BJ (cell line): ENCODE data around the gene BSND. TPM values are rescaled to one million over a fixed set of nuclear protein-coding genes. Genes with fewer than 3 reads are reported as not detected.

ENCODE experiments used
- CTCF ChIA-PET: fragments of 350-600 bp; formaldehyde crosslinking; extraction: SDS; loops from one replicate; lab custom pipeline; 2021; ENCODE audit warnings: antibody characterized with exemption, inconsistent platforms; lab: Yijun Ruan, JAX
- POLR2A ChIA-PET: fragments of 300-600 bp; sonication (Branson Sonifier 250); formaldehyde crosslinking; extraction: SDS; loops from one replicate; lab custom pipeline; 2021; ENCODE audit warnings: antibody characterized with exemption; lab: Charles Lee
- DNase-seq: peaks from one replicate; pipeline ENCODE4 v3.0.0-alpha.2; 2011; ENCODE audit warnings: low read depth
- H3K27me3 ChIP-seq: 2 replicates; pipeline ENCODE4 v1.6.0; 2011; ENCODE audit warnings: low read length; ENCODE audit not compliant: control insufficient read depth, insufficient read depth
- H3K36me3 ChIP-seq: 2 replicates; pipeline ENCODE4 v1.5.1; 2011; ENCODE audit warnings: low read length; ENCODE audit not compliant: control insufficient read depth, insufficient read depth
- H3K4me3 ChIP-seq: 2 replicates; pipeline ENCODE4 v1.5.1; 2011; ENCODE audit warnings: low read depth, mild to moderate bottlenecking, control low read depth, low read length
- polyA minus RNA-seq: library from RNA; depleted of rRNA, polyadenylated mRNA; stranded (reverse); fragments of >200 nt; gene quantifications from 2 replicates; pipeline ENCODE4 v1.2.3, GENCODE V29; 2011; rRNA and poly(A)+ RNA removed
- polyA plus RNA-seq: library from polyadenylated mRNA; depleted of rRNA; stranded (reverse); fragments of >200 nt; gene quantifications from 2 replicates; pipeline ENCODE4 v1.2.3, GENCODE V29; 2011; rRNA removed
- TF ChIP-seq, protein P1 (sequence below): IDR thresholded peaks from 2 replicates; pipeline ENCODE4 v1.5.1; 2011; ENCODE audit warnings: low read depth, mild to moderate bottlenecking, control low read depth, inconsistent platforms, low read length, moderate library complexity; ENCODE audit not compliant: insufficient read depth

Gene BSND
- polyA plus RNA-seq: not detected in 2 replicates
- polyA minus RNA-seq: not detected in 2 replicates

DNA sequence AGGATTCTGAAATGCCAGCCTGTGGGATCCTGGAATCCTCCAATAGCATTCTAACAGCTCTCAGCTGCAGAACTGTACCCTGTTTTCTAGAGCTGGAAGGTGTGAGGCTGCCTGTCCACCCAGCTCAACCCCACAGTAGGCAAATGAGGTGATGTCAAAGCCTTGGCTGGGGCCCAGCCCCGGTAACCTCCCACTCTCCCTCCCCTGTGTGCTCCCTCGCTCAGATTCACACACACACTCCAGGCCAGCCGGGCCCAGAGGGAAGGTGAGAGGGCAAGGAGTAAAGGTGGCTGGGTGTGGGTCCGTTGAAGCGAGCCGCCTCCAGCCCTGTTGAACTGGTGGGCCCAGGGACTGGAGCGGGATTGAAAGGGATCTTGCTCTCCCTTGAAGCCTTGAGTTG, at the start of gene BSND:
TSS of gene BSND (plus strand) at position 257 of the 400 bp plus-strand sequence. CDS start 254 bp downstream, outside the sequence.
- H3K27me3 ChIP-seq: peaks cover 12% of the 10 kb centered on the region
- CTCF ChIA-PET: interaction anchor here (2.1 to 16.5 kb wide), 4 partner anchors 8 to 53 kb away, joined by 7 to 307 read pairs (median 18); no protein-coding TSS in a partner anchor
- TF ChIP-seq, protein P1, sequence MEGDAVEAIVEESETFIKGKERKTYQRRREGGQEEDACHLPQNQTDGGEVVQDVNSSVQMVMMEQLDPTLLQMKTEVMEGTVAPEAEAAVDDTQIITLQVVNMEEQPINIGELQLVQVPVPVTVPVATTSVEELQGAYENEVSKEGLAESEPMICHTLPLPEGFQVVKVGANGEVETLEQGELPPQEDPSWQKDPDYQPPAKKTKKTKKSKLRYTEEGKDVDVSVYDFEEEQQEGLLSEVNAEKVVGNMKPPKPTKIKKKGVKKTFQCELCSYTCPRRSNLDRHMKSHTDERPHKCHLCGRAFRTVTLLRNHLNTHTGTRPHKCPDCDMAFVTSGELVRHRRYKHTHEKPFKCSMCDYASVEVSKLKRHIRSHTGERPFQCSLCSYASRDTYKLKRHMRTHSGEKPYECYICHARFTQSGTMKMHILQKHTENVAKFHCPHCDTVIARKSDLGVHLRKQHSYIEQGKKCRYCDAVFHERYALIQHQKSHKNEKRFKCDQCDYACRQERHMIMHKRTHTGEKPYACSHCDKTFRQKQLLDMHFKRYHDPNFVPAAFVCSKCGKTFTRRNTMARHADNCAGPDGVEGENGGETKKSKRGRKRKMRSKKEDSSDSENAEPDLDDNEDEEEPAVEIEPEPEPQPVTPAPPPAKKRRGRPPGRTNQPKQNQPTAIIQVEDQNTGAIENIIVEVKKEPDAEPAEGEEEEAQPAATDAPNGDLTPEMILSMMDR: no peak

DNA sequence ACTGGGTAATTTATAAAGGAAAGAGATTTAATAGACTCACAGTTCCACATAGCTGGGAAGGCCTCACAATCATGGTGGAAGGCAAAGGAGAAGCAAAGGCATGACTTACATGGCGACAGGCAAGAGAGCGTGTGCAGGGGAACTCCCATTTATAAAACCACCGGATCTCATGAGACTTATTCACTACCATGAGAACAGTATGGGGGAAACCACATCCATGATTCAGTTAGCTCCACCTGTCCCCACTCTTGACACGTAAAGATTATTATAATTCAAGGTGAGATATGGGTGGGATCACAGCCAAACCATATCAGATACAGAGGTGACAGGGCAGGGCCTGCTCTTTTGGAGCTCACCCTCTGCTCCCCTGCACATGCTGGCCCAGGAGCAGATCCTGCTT, 49.7 kb upstream of the BSND start:
- no peaks in the 10 kb centered on the region for H3K27me3 ChIP-seq
- H3K36me3 ChIP-seq: no peaks in the 10 kb centered on the region
- no peak for DNase-seq
- no peak overlapping the region for H3K4me3 ChIP-seq
- CTCF ChIA-PET: interaction anchor here (0.8 to 13.0 kb wide), 6 partner anchors 10 to 76 kb away, joined by 3 to 307 read pairs (median 44); partner anchors contain the start of gene BSND
- TF ChIP-seq, protein P1: no peak
- POLR2A ChIA-PET: no interaction called here

More for the DNA sequence above, at the start of gene BSND:
- DNase-seq: no peak
- H3K4me3 ChIP-seq: no peak within 1 kb of the TSS
- POLR2A ChIA-PET: no interaction called here
- H3K36me3 ChIP-seq: no peaks in the 10 kb centered on the region

DNA sequence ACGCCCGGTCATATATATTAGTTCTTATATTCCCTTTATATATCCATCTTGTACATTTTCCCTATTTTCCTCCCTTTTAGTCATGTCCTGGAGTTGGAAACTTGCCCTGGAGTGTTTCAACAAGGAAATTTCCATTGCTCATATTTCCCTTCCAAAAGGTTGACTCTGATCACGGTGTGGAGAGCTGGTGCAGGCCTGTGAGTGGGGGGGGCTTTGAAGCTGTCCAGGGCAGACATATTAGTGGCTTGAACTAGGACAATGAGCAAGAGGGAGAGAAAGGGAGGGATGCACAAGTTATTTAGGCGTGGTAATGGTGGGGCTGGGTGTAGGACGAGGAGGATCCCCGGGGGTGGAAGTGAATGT, 48.7 kb upstream of the BSND start:
- Histone ChIP-seq H3K27me3 (no peaks in the 10 kb centered on the region), H3K4me3 (no peak overlapping the region), H3K36me3 (no peaks in the 10 kb centered on the region)
- POLR2A ChIA-PET: no interaction called here
- TF ChIP-seq, protein P1: no peak
- CTCF ChIA-PET: interaction anchor here (0.5 to 13.0 kb wide), 21 partner anchors 8 to 97 kb away, joined by 3 to 307 read pairs (median 6); partner anchors contain the start of genes BSND and DHCR24
- DNase-seq: no peak

DNA sequence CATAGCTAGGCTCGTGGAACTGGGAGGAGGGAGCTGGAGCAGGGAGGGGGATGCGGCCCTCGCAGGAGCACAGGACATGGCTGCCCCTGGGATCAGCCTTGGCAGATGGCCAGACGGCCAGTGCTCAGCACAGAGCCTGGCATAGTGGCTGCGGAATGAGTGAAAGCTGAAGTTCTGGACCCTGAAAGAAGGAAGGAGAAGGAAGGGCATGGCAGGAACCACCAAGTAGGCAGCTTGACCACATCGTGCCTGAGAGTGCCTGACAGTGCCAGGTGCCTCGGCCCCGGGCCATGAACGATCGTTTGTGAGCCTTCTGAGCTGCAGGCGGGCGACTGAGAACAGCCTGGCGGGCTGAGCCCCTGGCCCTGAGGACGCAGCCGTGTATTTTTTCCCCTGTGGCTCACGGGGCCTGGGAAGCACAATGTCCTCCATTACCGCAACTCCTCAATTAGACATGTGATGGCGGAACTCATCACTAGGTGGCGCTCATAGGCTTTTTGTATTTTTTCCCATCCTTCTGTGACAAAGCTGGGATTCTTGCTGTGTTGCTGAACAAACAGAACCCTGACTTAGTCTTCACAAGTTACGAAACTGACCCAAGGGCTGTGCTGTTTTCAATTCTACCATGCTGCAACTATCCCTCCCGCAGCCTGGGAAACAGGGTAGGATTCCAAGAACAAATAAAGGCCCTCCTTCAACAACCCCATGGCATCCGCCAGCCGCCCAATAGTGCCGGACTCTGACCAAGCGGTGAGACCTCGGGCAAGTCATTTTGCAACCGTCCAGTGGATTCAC, 48.2 kb upstream of the BSND start:
- no peaks in the 10 kb centered on the region for H3K36me3 ChIP-seq
- ChIA-PET POLR2A (no interaction called here), CTCF (interaction anchor here (0.5 to 13.0 kb wide), 23 partner anchors 9 to 327 kb away, joined by 3 to 307 read pairs (median 6); partner anchors contain the start of genes BSND and DHCR24)
- TF ChIP-seq, protein P1: peak; percentile 75
- no peak overlapping the region for H3K4me3 ChIP-seq
- DNase-seq: peak; percentile 57
- no peaks in the 10 kb centered on the region for H3K27me3 ChIP-seq

DNA sequence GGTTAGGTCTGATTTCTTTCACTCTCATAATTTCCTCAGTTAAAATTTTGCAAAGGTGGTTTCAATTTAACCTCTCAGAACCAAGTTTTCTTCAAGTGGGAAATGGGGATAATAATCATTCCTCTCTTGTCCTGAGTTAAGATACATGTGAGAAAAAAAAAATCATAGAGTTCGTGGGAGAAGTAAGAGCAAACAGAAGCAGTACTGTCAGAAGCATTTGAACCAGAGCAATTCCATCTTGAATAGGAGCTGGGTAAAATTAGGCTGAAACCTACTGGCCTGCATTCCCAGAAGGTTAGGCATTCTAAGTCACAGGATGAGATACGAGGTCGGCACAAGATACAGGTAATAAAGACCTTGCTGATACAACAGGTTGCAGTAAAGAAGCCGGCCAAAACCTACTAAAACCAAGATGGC, 46.9 kb upstream of the BSND start:
- POLR2A ChIA-PET: no interaction called here
- CTCF ChIA-PET: interaction anchor here (1.8 to 13.0 kb wide), 9 partner anchors 9 to 66 kb away, joined by 4 to 307 read pairs (median 18); partner anchors contain the start of gene BSND
- TF ChIP-seq, protein P1: no peak
- DNase-seq: no peak
- Histone ChIP-seq H3K36me3 (no peaks in the 10 kb centered on the region), H3K4me3 (no peak overlapping the region), H3K27me3 (no peaks in the 10 kb centered on the region)
